ENCODE data around the gene PTEN. TPM values are rescaled to one million over a fixed set of nuclear protein-coding genes. Genes with fewer than 3 reads are reported as not detected.
A peak's percentile ranks its signal among the peaks of the same experiment; 100 is the strongest.

Gene PTEN
- total and polyA plus RNA-seq, 2 experiments from 2014 or later = 20.8 to 64.0 TPM

- TF ChIP-seq ZNF114 (CRISPR knock-in tag; IDR thresholded peaks at IDR 0.05) = no peak
These were observed at the start of gene PTEN, which contains the start of gene KLLN (continued) for GRCh38 chr10:87863053-87863943.

GRCh38 chr10:87816163-87816897 is 47.1 kb upstream of the PTEN start:
- Histone ChIP-seq H3K4me1 (ENCODE audit: insufficient read depth) (peaks cover 11% of the 10 kb centered on the region; the same call in 1 of the 2 replicates), H3K9me2 (ENCODE audit: insufficient read depth) (no peaks in the 10 kb centered on the region), H2AFZ (no peak overlapping the region), H3K27me3 (ENCODE audit: insufficient read depth) (no peaks in the 10 kb centered on the region), H3K4me2 (peak overlapping the region; percentile 89), H3F3A (replicated peaks; ENCODE audit: low read depth) (0 out of 2 replicates have a peak, but pooled peaks cover 3% of the 10 kb centered on the region), H3K36me3 (ENCODE audit: insufficient read depth) (peaks cover 6% of the 10 kb centered on the region; the same call in 1 of the 2 replicates), H3K79me2 (replicated peaks; ENCODE audit: insufficient read depth) (peaks cover 58% of the 10 kb centered on the region), H3K4me3 (peak overlapping the region; percentile 86), H4K20me1 (replicated peaks; ENCODE audit: insufficient read depth) (peaks cover 15% of the 10 kb centered on the region), H3K27ac (ENCODE audit: low read depth) (no peak overlapping the region)
- peak in 1 of 2 experiments; percentile 29; a peak in 2 of 4 replicates for TF ChIP-seq CTCF (conservative IDR thresholded peaks at IDR 0.05; ENCODE audit: low read depth in 2 of 2)
- TF ChIP-seq JUNB (IDR thresholded peaks at IDR 0.05; ENCODE audit: unreplicated experiment) = no peak
- peaks cover 20% of the 10 kb centered on the region for H3K4me1 Mint-ChIP-seq
- no peak for DNase-seq (ENCODE audit: low spot score)
- H3K27me3 Mint-ChIP-seq (ENCODE audit: insufficient read depth, low read depth, poor library complexity) = peaks cover 4% of the 10 kb centered on the region
- no peak overlapping the region for H3K27ac Mint-ChIP-seq
- ATAC-seq = no peak
- peaks cover 16% of the 10 kb centered on the region; the same call in 2 of the 3 replicates for H3K36me3 Mint-ChIP-seq (ENCODE audit: low read depth)
- H3K4me3 Mint-ChIP-seq = peak overlapping the region; percentile 99
- H3K9me3 Mint-ChIP-seq = no peaks in the 10 kb centered on the region

GRCh38 chr10:87816898-87817608 is 46.4 kb upstream of the PTEN start:
- no peak for DNase-seq (ENCODE audit: low spot score)
- Mint-ChIP-seq H3K27me3 (ENCODE audit: insufficient read depth, low read depth, poor library complexity) (peaks cover 4% of the 10 kb centered on the region), H3K4me3 (peak overlapping the region; percentile 99), H3K27ac (peak overlapping the region; percentile 99), H3K9me3 (no peaks in the 10 kb centered on the region), H3K36me3 (ENCODE audit: low read depth) (peaks cover 9% of the 10 kb centered on the region; the same call in 2 of the 3 replicates), H3K4me1 (peaks cover 20% of the 10 kb centered on the region)
- peak overlapping the region; percentile 89 for H3K4me2 ChIP-seq
- ATAC-seq = no peak
- H3K4me3 ChIP-seq = peak overlapping the region; percentile 86
- no peaks in the 10 kb centered on the region for H3K9me2 ChIP-seq (ENCODE audit: insufficient read depth)
- H3K36me3 ChIP-seq (ENCODE audit: insufficient read depth) = peaks cover 6% of the 10 kb centered on the region; the same call in 1 of the 2 replicates
- H2AFZ ChIP-seq = peak overlapping the region; percentile 97
- peaks cover 11% of the 10 kb centered on the region; the same call in 1 of the 2 replicates for H3K4me1 ChIP-seq (ENCODE audit: insufficient read depth)
- H4K20me1 ChIP-seq (replicated peaks; ENCODE audit: insufficient read depth) = peaks cover 15% of the 10 kb centered on the region
- H3K27ac ChIP-seq (ENCODE audit: low read depth) = peak overlapping the region; percentile 93
- peaks cover 51% of the 10 kb centered on the region for H3K79me2 ChIP-seq (replicated peaks; ENCODE audit: insufficient read depth)
- H3F3A ChIP-seq (replicated peaks; ENCODE audit: low read depth) = 0 out of 2 replicates have a peak, but pooled peaks cover 3% of the 10 kb centered on the region
- no peaks in the 10 kb centered on the region for H3K27me3 ChIP-seq (ENCODE audit: insufficient read depth)
- TF ChIP-seq EZH2 (IDR thresholded peaks at IDR 0.05; ENCODE audit: low read depth, unreplicated experiment) = no peak
- TF ChIP-seq POLR2AphosphoS5 (IDR thresholded peaks at IDR 0.05; ENCODE audit: low read depth) = no peak
- no peak for TF ChIP-seq JUNB (IDR thresholded peaks at IDR 0.05; ENCODE audit: unreplicated experiment)
- no peak for TF ChIP-seq ZNF462 (CRISPR knock-in tag; IDR thresholded peaks at IDR 0.05)

Measured in GM23338 (cell line).